Urinary bladder (tissue), 4 donors: ENCODE results near the gene DDX39B. TPM values are rescaled to one million over a fixed set of nuclear protein-coding genes. Genes with fewer than 3 reads are reported as not detected.

Experiments used
- DNase-seq: peaks from one replicate; pipeline ENCODE4 v3.0.0-alpha.2; 2015; ENCODE audit errors: extremely low spot score
- H3K27ac ChIP-seq: one replicate; pipeline ENCODE4 v1.5.1; 2013; ENCODE audit warnings: low read depth, mild to moderate bottlenecking, moderate library complexity
- H3K36me3 ChIP-seq: one replicate; pipeline ENCODE4 v1.6.1; 2013; ENCODE audit warnings: mild to moderate bottlenecking, moderate library complexity; ENCODE audit not compliant: insufficient read depth
- H3K4me1 ChIP-seq: one replicate; pipeline ENCODE4 v1.6.1; 2013; ENCODE audit warnings: mild to moderate bottlenecking, moderate library complexity; ENCODE audit not compliant: insufficient read depth
- H3K4me3 ChIP-seq: one replicate; pipeline ENCODE4 v1.5.1; 2013; ENCODE audit warnings: low read depth, low read length
- WGBS: extraction: QIAGEN DNeasy Blood & Tissue Kit; methylation state at CpG from one replicate; pipeline ENCODE4 v1.1.7; 2013; 5-methylcytosine and 5-hydroxymethylcytosine counted together
- polyA plus RNA-seq: library from polyadenylated mRNA; stranded (reverse); fragments of 200-250 nt; gene quantifications from one replicate; pipeline ENCODE4 v1.2.3, GENCODE V29; 2013
- total RNA-seq: library from RNA; depleted of rRNA; stranded (reverse); fragments of >200 nt; gene quantifications from one replicate; pipeline ENCODE4 v1.2.3, GENCODE V29; 2014
- donor health status: healthy with polysubstance abuse.
- donor health status: healthy.

DDX39B gene
- total and polyA plus RNA-seq, 2 donors = 271 to 285 TPM

- 73% methylated on average over 24 of the region's 24 CpGs for WGBS
- Histone ChIP-seq H3K4me3 (peak overlapping the region; percentile 29), H3K36me3 (no peaks in the 10 kb centered on the region), H3K4me1 (peaks cover 2% of the 10 kb centered on the region), H3K27ac (peak overlapping the region; percentile 53)
- no peak for DNase-seq
Observed at GRCh38 chr6:31547727-31548543, 6.1 kb upstream of the DDX39B start.

GRCh38 chr6:31546958-31547726 is 5.3 kb upstream of the DDX39B start, which contains the start of gene NFKBIL1:
Gene NFKBIL1 (plus strand): TSS chr6:31547608. CDS start chr6:31547695, 87 bp downstream.
- Histone ChIP-seq H3K4me1 (peaks cover 2% of the 10 kb centered on the region), H3K36me3 (no peaks in the 10 kb centered on the region), H3K4me3 (peak within 1 kb of the TSS; percentile 29), H3K27ac (peak within 1 kb of the TSS; percentile 53)
- DNase-seq = peak; percentile 92
- WGBS = under 1% methylated on average over 25 of the region's 25 CpGs

- Histone ChIP-seq H3K4me1 (peaks cover 2% of the 10 kb centered on the region), H3K36me3 (no peaks in the 10 kb centered on the region), H3K4me3 (peak within 1 kb of the TSS; percentile 29), H3K27ac (peak within 1 kb of the TSS; percentile 53)
- WGBS = 4% methylated on average over 11 of the region's 11 CpGs
- DNase-seq = peak; percentile 84
Observed at GRCh38 chr6:31546339-31546957, 4.6 kb upstream of the DDX39B start, which contains the start of gene ATP6V1G2. Gene ATP6V1G2 (minus strand): TSS chr6:31546608. CDS start chr6:31546559, 49 bp downstream.

- Histone ChIP-seq H3K4me1 (peaks cover 2% of the 10 kb centered on the region), H3K36me3 (no peaks in the 10 kb centered on the region), H3K4me3 (no peak overlapping the region), H3K27ac (no peak overlapping the region)
- no peak for DNase-seq
- 79% methylated on average over 7 of the region's 7 CpGs for WGBS
Observed at GRCh38 chr6:31545291-31545690, 3.5 kb upstream of the DDX39B start.

- H3K27ac ChIP-seq = no peak overlapping the region
- no peak overlapping the region for H3K4me3 ChIP-seq
- no peak for DNase-seq
- H3K4me1 ChIP-seq = peaks cover 2% of the 10 kb centered on the region
- 72% methylated on average over 2 of the region's 2 CpGs for WGBS
- H3K36me3 ChIP-seq = no peaks in the 10 kb centered on the region
Observed at GRCh38 chr6:31544676-31545075, 2.9 kb upstream of the DDX39B start.

- WGBS = 94% methylated on average over 6 of the region's 6 CpGs
- Histone ChIP-seq H3K4me3 (no peak overlapping the region), H3K36me3 (no peaks in the 10 kb centered on the region), H3K4me1 (peaks cover 2% of the 10 kb centered on the region), H3K27ac (no peak overlapping the region)
- no peak for DNase-seq
Observed at GRCh38 chr6:31543639-31544038, 1.8 kb upstream of the DDX39B start.

- Histone ChIP-seq H3K27ac (peak overlapping the region; percentile 98), H3K4me1 (no peaks in the 10 kb centered on the region), H3K36me3 (no peaks in the 10 kb centered on the region), H3K4me3 (peak overlapping the region; percentile 70)
- no peak for DNase-seq
- under 1% methylated on average over 21 of the region's 21 CpGs for WGBS
Observed at GRCh38 chr6:31541059-31541657, 645 bp downstream of the DDX39B start.

- 10% methylated on average over 4 of the region's 4 CpGs for WGBS
- H3K27ac ChIP-seq = peak overlapping the region; percentile 98
Observed at GRCh38 chr6:31540640-31541039, 1.2 kb downstream of the DDX39B start.

GRCh38 chr6:31538805-31539400 is 2.9 kb downstream of the DDX39B start:
- Histone ChIP-seq H3K4me1 (no peaks in the 10 kb centered on the region), H3K36me3 (peaks cover 10% of the 10 kb centered on the region), H3K4me3 (no peak overlapping the region), H3K27ac (no peak overlapping the region)
- WGBS = 60% methylated on average over 6 of the region's 6 CpGs
- no peak for DNase-seq

More at GRCh38 chr6:31540640-31541039, 1.2 kb downstream of the DDX39B start:
- peak overlapping the region; percentile 70 for H3K4me3 ChIP-seq
- H3K4me1 ChIP-seq = no peaks in the 10 kb centered on the region
- DNase-seq = no peak
- peaks cover 4% of the 10 kb centered on the region for H3K36me3 ChIP-seq

GRCh38 chr6:31535538-31536324 is 6.1 kb downstream of the DDX39B start:
- WGBS = 39% methylated on average over 2 of the region's 2 CpGs
- no peak overlapping the region for H3K27ac ChIP-seq
- peaks cover 11% of the 10 kb centered on the region for H3K36me3 ChIP-seq

GRCh38 chr6:31534521-31535040 is 7.2 kb downstream of the DDX39B start:
- H3K4me3 ChIP-seq = no peak overlapping the region
- DNase-seq = no peak
- peaks cover 11% of the 10 kb centered on the region for H3K36me3 ChIP-seq
- H3K4me1 ChIP-seq = no peaks in the 10 kb centered on the region
- H3K27ac ChIP-seq = no peak overlapping the region
- 88% methylated on average over 24 of the region's 24 CpGs for WGBS

More at GRCh38 chr6:31535538-31536324, 6.1 kb downstream of the DDX39B start:
- H3K4me3 ChIP-seq = no peak overlapping the region
- H3K4me1 ChIP-seq = no peaks in the 10 kb centered on the region
- DNase-seq = no peak

- no peaks in the 10 kb centered on the region for H3K4me1 ChIP-seq
- no peak overlapping the region for H3K4me3 ChIP-seq
- peaks cover 11% of the 10 kb centered on the region for H3K36me3 ChIP-seq
- WGBS = 90% methylated on average over 6 of the region's 6 CpGs
- DNase-seq = no peak
- H3K27ac ChIP-seq = no peak overlapping the region
Observed at GRCh38 chr6:31534011-31534410, 7.8 kb downstream of the DDX39B start.
